ENCODE measurements around the gene KANSL1L. TPM values are rescaled to one million over a fixed set of nuclear protein-coding genes. Genes with fewer than 3 reads are reported as not detected.

The KANSL1L gene
- total RNA-seq, 4 donors from 2014 or later: 20.6 to 36.0 (median 27.7) TPM

DNA sequence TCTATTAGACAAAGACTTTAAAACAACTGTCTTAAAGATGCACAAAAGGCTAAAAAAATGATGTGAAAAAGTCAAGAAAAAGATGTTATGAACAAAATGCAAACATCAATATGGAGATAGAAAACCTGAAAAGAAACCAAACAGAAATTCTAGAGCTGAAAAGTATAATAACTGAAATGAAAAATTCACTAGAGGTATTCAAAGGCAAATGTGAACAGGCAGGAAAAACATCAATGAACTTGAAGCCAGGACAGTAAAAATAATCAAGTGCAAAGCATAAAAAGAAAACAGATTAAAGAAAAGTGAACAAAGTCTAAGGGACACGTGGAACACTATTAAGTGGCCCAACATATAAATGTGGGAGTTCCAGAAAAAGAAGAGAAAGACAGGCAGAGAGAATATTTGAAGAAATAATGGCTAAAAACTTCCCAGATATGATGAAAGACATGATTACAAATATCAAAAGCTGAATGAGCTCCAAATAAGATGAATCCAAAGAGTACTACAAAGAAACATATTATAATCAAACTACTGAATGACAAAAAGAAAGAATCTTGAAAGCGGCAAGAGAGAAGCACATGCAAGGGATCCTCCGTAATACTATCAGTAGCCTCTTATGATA lies 57.5 kb downstream of the KANSL1L start:
- DNase-seq (ENCODE audit: low spot score in 2 of 2): no peak
- intact Hi-C loops (cut with DNase I; ENCODE audit: low total_unique reads): no loop called here
- 89 to 92% methylated on average over 3 of the region's 3 CpGs for WGBS, 2 donors
- H3K4me3 ChIP-seq (ENCODE audit: low read depth, poor library complexity, severe bottlenecking): no peak overlapping the region
- TF ChIP-seq, protein P1, sequence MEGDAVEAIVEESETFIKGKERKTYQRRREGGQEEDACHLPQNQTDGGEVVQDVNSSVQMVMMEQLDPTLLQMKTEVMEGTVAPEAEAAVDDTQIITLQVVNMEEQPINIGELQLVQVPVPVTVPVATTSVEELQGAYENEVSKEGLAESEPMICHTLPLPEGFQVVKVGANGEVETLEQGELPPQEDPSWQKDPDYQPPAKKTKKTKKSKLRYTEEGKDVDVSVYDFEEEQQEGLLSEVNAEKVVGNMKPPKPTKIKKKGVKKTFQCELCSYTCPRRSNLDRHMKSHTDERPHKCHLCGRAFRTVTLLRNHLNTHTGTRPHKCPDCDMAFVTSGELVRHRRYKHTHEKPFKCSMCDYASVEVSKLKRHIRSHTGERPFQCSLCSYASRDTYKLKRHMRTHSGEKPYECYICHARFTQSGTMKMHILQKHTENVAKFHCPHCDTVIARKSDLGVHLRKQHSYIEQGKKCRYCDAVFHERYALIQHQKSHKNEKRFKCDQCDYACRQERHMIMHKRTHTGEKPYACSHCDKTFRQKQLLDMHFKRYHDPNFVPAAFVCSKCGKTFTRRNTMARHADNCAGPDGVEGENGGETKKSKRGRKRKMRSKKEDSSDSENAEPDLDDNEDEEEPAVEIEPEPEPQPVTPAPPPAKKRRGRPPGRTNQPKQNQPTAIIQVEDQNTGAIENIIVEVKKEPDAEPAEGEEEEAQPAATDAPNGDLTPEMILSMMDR (IDR thresholded peaks at IDR 0.05): no peak
- no peak for TF ChIP-seq POLR2A (IDR thresholded peaks at IDR 0.05)

DNA sequence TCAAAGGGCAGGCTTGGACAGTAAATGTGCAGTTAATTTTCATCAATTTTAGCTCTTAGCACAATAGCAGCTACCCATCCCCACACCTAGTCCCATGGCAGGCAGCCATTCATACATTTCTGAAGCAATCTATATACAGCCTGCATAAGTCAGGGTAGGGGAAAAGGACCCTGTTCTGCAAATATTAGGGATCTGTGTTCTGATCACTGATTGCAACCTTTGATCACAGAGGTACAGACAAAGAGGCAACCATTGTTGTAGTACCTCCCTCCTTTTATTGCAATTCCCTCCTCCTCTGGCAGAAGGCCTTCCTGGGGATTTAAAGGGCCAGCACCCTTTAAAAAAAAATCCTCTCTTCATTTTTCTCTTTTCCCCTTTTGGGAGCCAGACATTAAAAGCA lies 58.3 kb downstream of the KANSL1L start:
- DNase-seq (ENCODE audit: low spot score in 2 of 2): no peak
- TF ChIP-seq POLR2A (IDR thresholded peaks at IDR 0.05): no peak
- TF ChIP-seq, protein P1 (IDR thresholded peaks at IDR 0.05): no peak
- no peak overlapping the region for H3K4me3 ChIP-seq (ENCODE audit: low read depth, poor library complexity, severe bottlenecking)
- intact Hi-C loops (cut with DNase I; ENCODE audit: low total_unique reads): no loop called here

DNA sequence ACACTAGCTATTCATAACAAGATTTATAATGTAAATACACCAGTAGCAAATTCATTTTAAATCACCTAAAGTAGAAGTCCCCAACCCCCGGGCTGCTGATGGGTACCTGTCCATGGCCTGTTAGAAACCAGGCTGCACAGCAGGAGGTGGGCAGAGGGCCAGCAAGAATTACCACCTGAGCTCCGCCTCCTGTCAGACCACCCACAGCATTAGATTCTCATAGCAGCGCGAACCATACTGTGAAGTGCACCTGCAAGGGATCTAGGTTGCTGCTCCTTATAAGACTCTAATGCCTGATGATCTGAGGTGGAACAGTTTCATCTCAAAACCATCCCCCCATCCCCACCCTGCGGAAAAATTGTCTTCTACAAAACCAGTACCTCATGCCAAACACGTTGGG lies 71.3 kb downstream of the KANSL1L start:
- H3K4me3 ChIP-seq (ENCODE audit: low read depth, poor library complexity, severe bottlenecking): no peak overlapping the region
- WGBS, 2 donors: 85 to 86% methylated on average over 6 of the region's 6 CpGs
- no peak for DNase-seq (ENCODE audit: low spot score in 2 of 2)
- TF ChIP-seq POLR2A (IDR thresholded peaks at IDR 0.05): no peak
- TF ChIP-seq, protein P1 (IDR thresholded peaks at IDR 0.05): no peak
- intact Hi-C loops (cut with DNase I; ENCODE audit: low total_unique reads): no loop called here

DNA sequence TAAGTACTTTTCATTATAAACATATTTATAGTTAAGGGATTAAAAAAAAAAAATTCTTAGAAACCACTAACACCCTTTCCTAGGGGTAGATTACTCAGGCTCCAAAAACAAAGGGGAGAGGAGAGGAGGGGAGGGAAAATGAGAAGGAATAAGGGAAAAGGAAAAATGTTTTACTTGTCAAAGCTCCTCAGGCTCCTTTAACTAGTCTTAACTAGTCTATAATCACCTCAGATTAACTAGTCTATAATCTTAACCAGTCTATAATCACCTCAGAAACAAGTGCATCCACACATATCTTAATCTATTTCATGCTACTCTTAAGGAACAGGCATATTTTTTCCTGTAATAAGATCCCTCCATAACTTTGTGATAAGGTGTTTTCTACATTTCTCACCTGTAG lies 76.4 kb downstream of the KANSL1L start:
- intact Hi-C loops (cut with DNase I; ENCODE audit: low total_unique reads): no loop called here
- no peak for DNase-seq (ENCODE audit: low spot score in 2 of 2)
- no peak overlapping the region for H3K4me3 ChIP-seq (ENCODE audit: low read depth, poor library complexity, severe bottlenecking)
- TF ChIP-seq, protein P1 (IDR thresholded peaks at IDR 0.05): no peak
- no peak for TF ChIP-seq POLR2A (IDR thresholded peaks at IDR 0.05)

DNA sequence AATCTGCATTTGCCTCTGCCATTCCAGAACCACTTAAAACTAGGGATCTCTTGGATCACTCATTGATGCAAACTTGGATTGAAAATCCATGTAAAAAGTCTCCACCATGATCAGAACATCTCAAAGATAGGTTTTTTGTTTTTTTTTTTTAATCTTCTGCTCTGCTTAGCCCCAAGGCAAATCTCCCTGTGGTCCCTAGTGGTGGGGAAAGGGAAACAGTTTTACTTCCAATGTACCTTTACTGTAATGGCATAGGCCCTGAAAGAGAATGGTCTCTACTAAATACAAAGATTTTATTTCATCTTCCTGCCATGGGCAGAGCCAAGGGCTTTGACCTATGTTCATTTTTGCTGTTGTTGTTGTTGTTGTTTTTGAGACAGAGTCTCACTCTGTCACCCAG lies 78.4 kb downstream of the KANSL1L start:
- no peak overlapping the region for H3K4me3 ChIP-seq (ENCODE audit: low read depth, poor library complexity, severe bottlenecking)
- intact Hi-C loops (cut with DNase I; ENCODE audit: low total_unique reads): no loop called here
- TF ChIP-seq, protein P1 (IDR thresholded peaks at IDR 0.05): no peak
- no peak for DNase-seq (ENCODE audit: low spot score in 2 of 2)

DNA sequence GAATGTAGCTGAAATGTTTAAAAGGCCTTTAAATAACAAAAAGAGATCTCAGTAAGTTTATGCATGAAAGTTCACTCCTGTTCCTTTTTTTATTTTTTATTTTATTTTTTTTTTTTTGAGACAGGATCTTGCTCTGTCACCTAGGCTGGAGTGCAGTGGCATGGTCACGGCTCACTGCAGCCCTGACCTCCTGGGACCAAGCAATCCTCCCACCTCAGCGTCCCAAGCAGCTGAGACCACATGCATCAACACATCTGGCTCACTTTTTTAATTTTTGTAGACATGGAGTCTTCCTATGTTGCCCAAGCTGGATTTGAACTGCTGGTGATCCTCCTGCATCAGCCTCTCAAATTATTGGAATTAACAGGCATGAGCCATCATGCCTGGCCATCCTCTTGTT lies 84.3 kb downstream of the KANSL1L start:
- intact Hi-C loops (cut with DNase I; ENCODE audit: low total_unique reads): no loop called here
- TF ChIP-seq, protein P1 (IDR thresholded peaks at IDR 0.05): no peak
- no peak for TF ChIP-seq POLR2A (IDR thresholded peaks at IDR 0.05)
- WGBS, 2 donors: 36 to 40% methylated on average over 2 of the region's 2 CpGs

More for the DNA sequence above, 84.3 kb downstream of the KANSL1L start:
- DNase-seq (ENCODE audit: low spot score in 2 of 2): no peak
- H3K4me3 ChIP-seq (ENCODE audit: low read depth, poor library complexity, severe bottlenecking): no peak overlapping the region
